ENCODE measurements around the gene CSMD2. TPM values are rescaled to one million over a fixed set of nuclear protein-coding genes. Genes with fewer than 3 reads are reported as not detected.
A peak's percentile ranks its signal among the peaks of the same experiment; 100 is the strongest.

The CSMD2 gene
- total RNA-seq, 2 experiments from 2014 or later = not detected

- no peak overlapping the region for H3K27ac Mint-ChIP-seq
- H3K36me3 Mint-ChIP-seq (ENCODE audit: low read depth) = no peaks in the 10 kb centered on the region
- peaks cover 81% of the 10 kb centered on the region for H3K27me3 Mint-ChIP-seq
- no peak for TF ChIP-seq CTCF (IDR thresholded peaks at IDR 0.05)
- ATAC-seq (ENCODE audit: poor library complexity) (no peak), DNase-seq (no peak)
- peaks cover 6% of the 10 kb centered on the region for H3K4me1 ChIP-seq (ENCODE audit: insufficient read depth, low read length)
- intact Hi-C loops (cut with DNase I, micrococcal nuclease) = no loop called here
- CTCF ChIA-PET = no interaction called here
- H3K9me3 ChIP-seq (ENCODE audit: control insufficient read depth in 1 of 2, insufficient read depth in 1 of 2, low read length in 2 of 2) = peaks cover 0 to 16% of the 10 kb centered on the region in 2 experiments
- peaks cover 54 to 72% of the 10 kb centered on the region in 2 experiments for H3K27me3 ChIP-seq (ENCODE audit: control insufficient read depth in 1 of 2, insufficient read depth in 2 of 2, low read length in 2 of 2)
- no peaks in the 10 kb centered on the region for H3K9me3 Mint-ChIP-seq
- H3K36me3 ChIP-seq (ENCODE audit: insufficient read depth, low read length) = no peaks in the 10 kb centered on the region
- POLR2A ChIA-PET = no interaction called here
- H3K4me3 Mint-ChIP-seq = no peak overlapping the region
- no peak overlapping the region for H3K4me3 ChIP-seq (ENCODE audit: low read length)
- H3K27ac ChIP-seq (ENCODE audit: low read depth in 1 of 2, low read length in 2 of 2) = no peak overlapping the region
- H3K4me1 Mint-ChIP-seq (ENCODE audit: low read depth) = peaks cover 7% of the 10 kb centered on the region
Measured at GRCh38 chr1:34165422-34165921, 442 bp upstream of the CSMD2 start.

GRCh38 chr1:34163792-34164731, 968 bp downstream of the CSMD2 start:
- H3K27me3 ChIP-seq (ENCODE audit: control insufficient read depth in 1 of 2, insufficient read depth in 2 of 2, low read length in 2 of 2) = peaks cover 54 to 79% of the 10 kb centered on the region in 2 experiments
- no peak overlapping the region for H3K4me3 ChIP-seq (ENCODE audit: low read length)
- Mint-ChIP-seq H3K27ac (no peak overlapping the region), H3K4me1 (ENCODE audit: low read depth) (peaks cover 7% of the 10 kb centered on the region), H3K36me3 (ENCODE audit: low read depth) (no peaks in the 10 kb centered on the region), H3K27me3 (peaks cover 81% of the 10 kb centered on the region), H3K9me3 (no peaks in the 10 kb centered on the region), H3K4me3 (no peak overlapping the region)
- H3K9me3 ChIP-seq (ENCODE audit: control insufficient read depth in 1 of 2, insufficient read depth in 1 of 2, low read length in 2 of 2) = peaks cover 0 to 16% of the 10 kb centered on the region in 2 experiments
- ATAC-seq (ENCODE audit: poor library complexity) = no peak
- H3K27ac ChIP-seq (ENCODE audit: low read depth in 1 of 2, low read length in 2 of 2) = no peak overlapping the region
- no peak for DNase-seq
- intact Hi-C loops (cut with DNase I, micrococcal nuclease) = no loop called here
- peaks cover 6% of the 10 kb centered on the region for H3K4me1 ChIP-seq (ENCODE audit: insufficient read depth, low read length)
- CTCF ChIA-PET = no interaction called here
- POLR2A ChIA-PET = no interaction called here
- no peak for TF ChIP-seq CTCF (IDR thresholded peaks at IDR 0.05)
- no peaks in the 10 kb centered on the region for H3K36me3 ChIP-seq (ENCODE audit: insufficient read depth, low read length)

GRCh38 chr1:34162852-34163766, 1.9 kb downstream of the CSMD2 start:
- no peaks in the 10 kb centered on the region for H3K36me3 ChIP-seq (ENCODE audit: insufficient read depth, low read length)
- H3K27ac ChIP-seq (ENCODE audit: low read depth in 1 of 2, low read length in 2 of 2) = no peak overlapping the region
- Mint-ChIP-seq H3K4me1 (ENCODE audit: low read depth) (peaks cover 7% of the 10 kb centered on the region), H3K36me3 (ENCODE audit: low read depth) (no peaks in the 10 kb centered on the region), H3K9me3 (no peaks in the 10 kb centered on the region), H3K27ac (no peak overlapping the region), H3K4me3 (no peak overlapping the region), H3K27me3 (peaks cover 79% of the 10 kb centered on the region)
- H3K27me3 ChIP-seq (ENCODE audit: control insufficient read depth in 1 of 2, insufficient read depth in 2 of 2, low read length in 2 of 2) = peaks cover 55 to 73% of the 10 kb centered on the region in 2 experiments
- ChIA-PET POLR2A (no interaction called here), CTCF (no interaction called here)
- peak in 1 of 14 experiments; percentile 2 for DNase-seq
- ATAC-seq (ENCODE audit: poor library complexity) = no peak
- peaks cover 0 to 16% of the 10 kb centered on the region in 2 experiments for H3K9me3 ChIP-seq (ENCODE audit: control insufficient read depth in 1 of 2, insufficient read depth in 1 of 2, low read length in 2 of 2)
- intact Hi-C loops (cut with DNase I, micrococcal nuclease) = no loop called here
- no peak for TF ChIP-seq CTCF (IDR thresholded peaks at IDR 0.05)
- H3K4me3 ChIP-seq (ENCODE audit: low read length) = no peak overlapping the region
- peaks cover 6% of the 10 kb centered on the region for H3K4me1 ChIP-seq (ENCODE audit: insufficient read depth, low read length)

Measured in CD4-positive, alpha-beta T cell (primary cell).